Activated naive CD8-positive, alpha-beta T cell (primary cell): ENCODE results near the gene LARP1B.
A peak's percentile ranks its signal among the peaks of the same experiment; 100 is the strongest.
"Not testable (repeated sequence)": the region's sequence is repeated elsewhere in the genome, so short reads cannot be mapped to it uniquely, and the experiment has no call there.

Source experiments
- H3K27ac Mint-ChIP-seq: one replicate; pipeline ENCODE4 v1.8.0; 2021; ENCODE audit warnings: mixed read lengths
- H3K27me3 Mint-ChIP-seq: one replicate; pipeline ENCODE4 v1.8.0; 2021; ENCODE audit warnings: mixed read lengths
- H3K36me3 Mint-ChIP-seq: one replicate; pipeline ENCODE4 v1.8.0; 2021; ENCODE audit warnings: mixed read lengths
- H3K4me1 Mint-ChIP-seq: one replicate; pipeline ENCODE4 v1.8.0; 2021; ENCODE audit warnings: low read depth, mixed read lengths
- H3K4me3 Mint-ChIP-seq: one replicate; pipeline ENCODE4 v1.8.0; 2021; ENCODE audit warnings: mild to moderate bottlenecking, mixed read lengths
- H3K9me3 Mint-ChIP-seq: one replicate; pipeline ENCODE4 v1.8.0; 2021; ENCODE audit warnings: low read depth, mixed read lengths

The LARP1B gene

DNA sequence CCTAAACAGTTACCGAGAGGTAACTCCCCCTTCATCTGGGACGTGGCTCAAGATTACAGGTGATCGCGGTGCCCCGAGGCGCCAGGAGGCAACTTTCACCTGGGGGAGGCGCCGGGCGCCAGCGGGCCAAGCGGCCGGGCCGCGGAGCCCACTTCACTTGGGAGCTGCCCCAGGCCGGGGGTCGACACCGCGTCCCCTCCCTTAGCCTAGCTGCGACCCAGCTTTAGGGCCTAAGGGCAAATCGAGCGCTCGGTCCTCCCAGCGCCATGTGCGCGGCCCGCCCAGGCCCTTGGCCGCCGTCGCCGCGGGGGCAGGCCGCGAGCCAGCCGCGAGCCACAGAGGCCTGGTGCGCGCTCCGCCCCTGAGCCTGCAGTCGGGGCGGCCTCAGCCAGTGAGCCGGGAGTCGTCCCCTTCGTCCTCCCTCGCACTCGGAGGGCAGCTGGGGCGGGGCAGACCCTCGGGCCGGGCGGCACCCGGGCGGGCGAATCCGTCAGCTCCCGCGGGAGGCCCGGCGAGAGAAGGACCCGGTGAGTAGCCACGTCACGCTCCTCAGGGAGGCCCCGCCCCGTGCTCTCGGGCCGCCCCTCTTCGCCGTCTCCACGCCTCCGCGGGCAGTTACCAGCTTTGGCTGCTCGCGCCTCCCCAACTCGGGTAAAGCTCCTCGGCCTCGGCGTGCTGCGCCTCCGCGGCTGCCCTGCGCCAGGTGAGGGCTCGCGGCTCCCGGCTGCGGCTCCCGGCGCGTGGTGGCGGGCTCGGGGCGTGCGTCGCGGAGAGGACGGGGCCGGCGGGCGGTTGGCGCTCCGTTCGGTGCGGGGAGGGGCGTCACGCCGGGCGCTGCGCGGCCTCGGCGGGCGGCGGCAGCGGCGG, at the start of gene LARP1B:
Gene LARP1B, plus strand, starts transcription at position 614 of the 867 bp plus-strand sequence. CDS start 13,640 bp downstream, outside the sequence.
- Mint-ChIP-seq H3K9me3 (no peaks in the 10 kb centered on the region), H3K27me3 (no peaks in the 10 kb centered on the region), H3K36me3 (no peaks in the 10 kb centered on the region), H3K4me3 (peak within 1 kb of the TSS; percentile 88), H3K4me1 (peaks cover 16% of the 10 kb centered on the region), H3K27ac (peak within 1 kb of the TSS; percentile 90)

DNA sequence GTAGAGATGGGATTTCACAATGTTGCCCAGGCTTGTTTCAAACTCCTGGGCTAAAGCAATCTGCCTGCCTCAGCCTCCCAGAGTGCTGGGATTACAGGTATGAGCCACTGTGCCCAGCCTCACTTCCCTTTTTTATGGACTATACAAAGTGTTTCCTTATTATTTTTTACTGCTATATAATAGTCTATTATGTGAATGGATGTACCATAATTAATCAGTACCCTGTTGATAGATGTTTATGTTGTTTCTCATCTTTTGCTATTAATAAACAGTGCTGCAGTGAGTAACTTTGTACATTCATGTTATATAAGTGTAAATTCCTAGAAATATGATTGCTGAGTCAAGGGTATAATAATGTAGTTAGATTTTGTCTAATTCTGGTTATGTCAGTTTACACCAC, 35.8 kb upstream of the LARP1B start:
- no peaks in the 10 kb centered on the region for H3K4me1 Mint-ChIP-seq
- H3K36me3 Mint-ChIP-seq, result peaks cover 10% of the 10 kb centered on the region
- no peak overlapping the region for H3K27ac Mint-ChIP-seq
- no peaks in the 10 kb centered on the region for H3K9me3 Mint-ChIP-seq
- no peak overlapping the region for H3K4me3 Mint-ChIP-seq
- no peaks in the 10 kb centered on the region for H3K27me3 Mint-ChIP-seq

DNA sequence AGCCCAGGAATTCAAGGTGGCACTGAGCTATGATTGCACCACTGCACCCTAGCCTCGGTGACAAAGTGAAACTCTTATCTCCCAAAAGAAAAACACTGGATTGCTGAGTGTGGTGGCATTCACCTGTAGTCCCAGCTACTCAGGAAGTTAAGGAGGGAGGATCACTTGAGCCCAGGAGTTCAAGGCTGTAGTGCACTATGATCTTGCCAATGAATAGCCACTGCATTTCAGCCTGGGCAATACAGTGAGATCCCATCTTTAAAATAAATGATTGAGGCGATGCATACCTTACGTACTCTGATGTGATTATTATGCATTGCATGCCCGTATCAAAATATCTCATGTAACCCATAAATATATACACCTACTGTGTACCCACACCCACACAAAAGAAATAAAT, 31.2 kb upstream of the LARP1B start:
- Mint-ChIP-seq H3K36me3 (peaks cover 5% of the 10 kb centered on the region), H3K27ac (no peak overlapping the region)

DNA sequence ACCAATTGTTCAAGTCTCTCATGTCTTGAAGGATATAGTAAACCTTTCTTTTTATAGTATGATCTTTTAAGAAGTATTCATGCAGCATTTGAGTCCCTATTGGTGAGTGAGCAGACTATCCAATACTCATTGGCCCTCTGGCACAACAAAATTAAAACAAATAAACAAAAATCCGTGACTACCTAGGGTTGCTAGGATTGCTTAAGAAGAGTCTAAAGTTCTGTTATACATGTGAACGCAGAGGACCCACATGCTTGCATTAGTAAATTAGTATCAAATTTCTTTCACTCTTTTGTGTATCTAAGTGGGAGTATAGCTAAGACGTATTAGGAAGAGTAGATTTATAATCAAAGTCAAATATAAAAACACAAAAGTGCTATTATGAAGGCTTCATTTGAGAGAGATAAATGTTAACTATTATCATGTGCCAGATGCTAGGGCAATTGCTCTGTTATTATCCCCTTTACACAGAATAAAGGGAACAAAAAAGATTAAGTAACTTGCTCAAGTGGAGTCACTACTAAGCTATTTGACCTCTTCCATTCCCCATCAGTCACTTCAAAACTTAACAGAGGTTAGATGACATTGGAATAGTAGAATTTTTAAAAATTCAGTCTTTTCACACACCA, 29.2 kb upstream of the LARP1B start:
- H3K36me3 Mint-ChIP-seq, result peaks cover 5% of the 10 kb centered on the region
- no peaks in the 10 kb centered on the region for H3K27me3 Mint-ChIP-seq
- no peak overlapping the region for H3K4me3 Mint-ChIP-seq
- H3K4me1 Mint-ChIP-seq, result no peaks in the 10 kb centered on the region
- no peaks in the 10 kb centered on the region for H3K9me3 Mint-ChIP-seq
- H3K27ac Mint-ChIP-seq, result no peak overlapping the region

More for the DNA sequence above, 31.2 kb upstream of the LARP1B start:
- no peaks in the 10 kb centered on the region for H3K27me3 Mint-ChIP-seq
- no peak overlapping the region for H3K4me3 Mint-ChIP-seq
- H3K9me3 Mint-ChIP-seq, result no peaks in the 10 kb centered on the region
- H3K4me1 Mint-ChIP-seq, result no peaks in the 10 kb centered on the region

DNA sequence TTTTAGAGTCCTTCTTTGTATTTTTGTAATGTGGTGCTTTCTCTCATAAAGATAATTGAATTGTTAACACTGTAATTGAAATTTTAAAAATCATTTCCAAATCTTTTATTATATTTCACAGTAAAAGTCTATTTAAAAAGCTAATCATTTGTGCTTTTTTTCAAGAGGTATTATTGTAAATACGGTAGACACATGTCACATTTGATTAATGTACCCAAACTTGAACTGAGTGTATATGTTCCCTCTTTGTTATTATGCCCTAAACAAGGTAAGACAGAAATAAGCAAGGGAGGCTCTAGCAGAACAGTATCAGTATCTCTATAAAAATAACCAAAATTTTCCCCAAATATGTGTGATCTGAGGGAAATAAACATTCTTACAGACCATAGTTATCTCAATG, 21.5 kb upstream of the LARP1B start:
- H3K9me3 Mint-ChIP-seq, result no peaks in the 10 kb centered on the region
- no peaks in the 10 kb centered on the region for H3K4me1 Mint-ChIP-seq
- H3K27ac Mint-ChIP-seq, result no peak overlapping the region
- no peak overlapping the region for H3K4me3 Mint-ChIP-seq
- no peaks in the 10 kb centered on the region for H3K27me3 Mint-ChIP-seq
- H3K36me3 Mint-ChIP-seq, result no peaks in the 10 kb centered on the region

DNA sequence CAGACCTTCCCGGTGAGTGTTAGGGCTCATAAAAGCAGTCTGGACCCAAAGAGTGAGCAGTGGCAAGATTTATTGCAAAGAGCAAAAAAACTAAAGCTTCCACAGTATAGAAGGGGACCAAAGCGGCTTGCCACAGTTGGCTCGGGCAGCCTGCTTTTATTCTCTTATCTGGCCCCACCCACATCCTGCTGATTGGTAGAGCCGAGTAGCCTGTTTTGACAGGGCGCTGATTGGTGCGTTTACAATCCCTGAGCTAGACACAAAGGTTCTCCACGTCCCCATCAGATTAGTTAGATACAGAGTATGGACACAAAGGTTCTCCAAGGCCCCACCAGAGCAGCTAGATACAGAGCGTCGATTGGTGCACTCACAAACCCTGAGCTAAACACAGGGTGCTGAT, 14.1 kb upstream of the LARP1B start:
- H3K4me1 Mint-ChIP-seq, H3K27ac Mint-ChIP-seq, H3K4me3 Mint-ChIP-seq, H3K9me3 Mint-ChIP-seq, H3K27me3 Mint-ChIP-seq, H3K36me3 Mint-ChIP-seq: not testable (repeated sequence)

DNA sequence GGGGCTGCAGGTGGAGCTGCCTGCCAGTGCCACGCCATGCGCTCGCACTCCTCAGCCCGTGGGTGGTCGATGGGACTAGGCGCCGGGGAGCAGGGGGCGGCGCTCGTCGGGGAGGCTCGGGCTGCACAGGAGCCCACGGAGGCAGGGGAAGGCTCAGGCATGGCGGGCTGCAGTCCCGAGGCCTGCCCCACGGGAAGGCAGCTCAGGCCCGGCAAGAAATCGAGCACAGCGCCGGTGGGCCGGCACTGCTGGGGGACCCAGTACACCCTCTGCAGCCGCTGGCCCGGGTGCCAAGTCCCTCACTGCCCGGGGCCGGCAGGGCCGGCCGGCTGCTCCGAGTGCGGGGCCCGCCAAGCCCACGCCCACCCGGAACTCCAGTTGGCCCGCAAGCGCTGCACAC, 13.6 kb upstream of the LARP1B start:
- not testable (repeated sequence) for H3K27me3 Mint-ChIP-seq, H3K9me3 Mint-ChIP-seq, H3K4me1 Mint-ChIP-seq, H3K27ac Mint-ChIP-seq, H3K36me3 Mint-ChIP-seq, H3K4me3 Mint-ChIP-seq

DNA sequence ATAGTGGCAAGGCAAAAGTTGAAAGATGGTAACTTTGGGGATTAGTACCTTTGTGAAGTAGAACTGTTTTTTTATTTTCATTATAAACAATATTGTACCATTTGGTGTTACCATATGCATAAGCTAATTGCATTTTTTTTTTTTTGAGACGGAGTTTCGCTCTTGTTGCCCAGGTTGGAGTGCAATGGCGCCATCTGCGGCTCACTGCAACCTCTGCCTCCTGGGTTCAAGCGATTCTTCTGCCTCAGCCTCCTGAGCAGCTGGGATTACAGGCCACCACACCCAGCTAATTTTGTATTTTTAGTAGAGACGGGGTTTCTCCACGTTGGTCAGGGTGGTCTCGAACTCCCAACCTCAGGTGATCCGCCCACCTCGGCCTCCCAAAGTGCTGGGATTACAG, 9.9 kb upstream of the LARP1B start:
- not testable (repeated sequence) for H3K36me3 Mint-ChIP-seq, H3K27ac Mint-ChIP-seq, H3K27me3 Mint-ChIP-seq, H3K4me1 Mint-ChIP-seq, H3K4me3 Mint-ChIP-seq, H3K9me3 Mint-ChIP-seq

DNA sequence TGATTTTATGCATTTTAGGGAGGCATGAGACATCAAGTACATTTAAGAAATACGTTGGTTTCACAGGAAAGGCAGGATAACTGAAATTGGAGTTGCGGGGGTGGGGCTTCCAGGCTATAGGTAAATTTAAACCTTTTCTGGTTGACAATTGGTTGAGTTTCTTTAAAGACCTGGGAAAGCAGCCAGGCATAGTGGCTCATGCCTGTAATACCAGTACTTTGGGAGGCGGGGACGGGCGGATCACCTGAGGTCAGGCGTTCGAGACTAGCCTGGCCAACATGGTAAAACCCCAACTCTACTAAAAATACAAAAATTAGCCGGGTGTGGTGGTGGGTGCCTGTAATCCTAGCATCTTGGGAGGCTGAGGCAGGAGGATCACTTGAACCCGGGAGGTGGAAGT, 6.2 kb upstream of the LARP1B start:
- not testable (repeated sequence) for H3K4me1 Mint-ChIP-seq, H3K9me3 Mint-ChIP-seq, H3K4me3 Mint-ChIP-seq, H3K27ac Mint-ChIP-seq, H3K27me3 Mint-ChIP-seq, H3K36me3 Mint-ChIP-seq

DNA sequence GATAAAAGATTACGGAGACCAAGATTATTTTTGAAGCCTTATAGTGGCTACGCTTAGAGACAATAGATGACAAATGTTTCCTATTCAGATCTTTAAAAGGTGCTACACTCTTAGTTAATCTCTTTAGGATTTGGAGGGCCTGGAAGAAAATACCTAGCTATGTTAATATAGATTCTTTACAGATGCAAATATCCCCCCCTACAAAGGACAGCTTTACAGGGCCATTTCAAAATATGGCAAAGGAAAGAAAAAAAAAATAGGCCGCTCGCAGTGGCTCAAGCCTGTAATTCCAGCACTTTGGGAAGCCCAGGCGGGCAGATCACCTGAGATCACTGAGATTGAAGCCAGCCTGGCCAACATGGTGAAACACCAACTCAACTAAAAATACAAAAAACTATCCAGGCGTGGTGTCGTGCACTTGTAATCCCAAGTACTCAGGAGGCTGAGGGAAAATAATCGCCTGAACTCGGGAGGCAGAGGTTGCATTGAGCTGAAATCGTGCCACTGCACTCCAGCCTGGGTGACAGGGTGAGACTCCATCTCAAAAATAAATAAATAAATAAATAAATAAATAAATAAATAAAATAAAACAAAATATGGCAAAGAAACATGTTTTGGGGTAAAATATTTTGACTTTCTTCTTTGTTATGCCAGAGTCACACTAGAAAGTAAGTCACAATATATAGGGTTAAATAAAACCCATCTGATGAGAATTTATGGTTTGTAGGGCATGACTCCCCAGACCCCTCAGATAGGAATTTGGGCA, 5.5 kb upstream of the LARP1B start:
- not testable (repeated sequence) for H3K9me3 Mint-ChIP-seq, H3K27me3 Mint-ChIP-seq, H3K36me3 Mint-ChIP-seq, H3K4me3 Mint-ChIP-seq, H3K27ac Mint-ChIP-seq, H3K4me1 Mint-ChIP-seq

DNA sequence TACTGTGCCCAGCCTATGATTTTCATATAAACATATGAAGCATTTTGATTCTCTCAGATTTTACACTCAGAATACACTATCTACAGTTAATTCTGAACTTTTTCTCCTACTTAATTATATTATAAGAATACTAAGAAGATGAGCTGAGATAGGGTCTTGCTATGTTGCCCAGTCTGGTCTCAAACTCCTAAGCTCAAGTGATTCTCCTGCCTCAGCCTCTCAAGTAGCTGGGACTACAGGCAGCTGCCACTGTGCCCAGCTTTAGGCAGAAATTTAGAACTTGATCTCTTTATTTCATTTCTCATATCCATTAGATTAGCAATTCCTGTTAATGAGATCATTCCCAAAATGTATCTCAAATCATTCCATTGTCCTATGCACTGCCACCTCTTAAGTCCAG, 4.7 kb upstream of the LARP1B start:
- no peaks in the 10 kb centered on the region for H3K9me3 Mint-ChIP-seq
- no peak overlapping the region for H3K4me3 Mint-ChIP-seq
- H3K36me3 Mint-ChIP-seq, result peaks cover 2% of the 10 kb centered on the region
- no peak overlapping the region for H3K27ac Mint-ChIP-seq
- peaks cover 5% of the 10 kb centered on the region for H3K4me1 Mint-ChIP-seq
- peaks cover 4% of the 10 kb centered on the region for H3K27me3 Mint-ChIP-seq

DNA sequence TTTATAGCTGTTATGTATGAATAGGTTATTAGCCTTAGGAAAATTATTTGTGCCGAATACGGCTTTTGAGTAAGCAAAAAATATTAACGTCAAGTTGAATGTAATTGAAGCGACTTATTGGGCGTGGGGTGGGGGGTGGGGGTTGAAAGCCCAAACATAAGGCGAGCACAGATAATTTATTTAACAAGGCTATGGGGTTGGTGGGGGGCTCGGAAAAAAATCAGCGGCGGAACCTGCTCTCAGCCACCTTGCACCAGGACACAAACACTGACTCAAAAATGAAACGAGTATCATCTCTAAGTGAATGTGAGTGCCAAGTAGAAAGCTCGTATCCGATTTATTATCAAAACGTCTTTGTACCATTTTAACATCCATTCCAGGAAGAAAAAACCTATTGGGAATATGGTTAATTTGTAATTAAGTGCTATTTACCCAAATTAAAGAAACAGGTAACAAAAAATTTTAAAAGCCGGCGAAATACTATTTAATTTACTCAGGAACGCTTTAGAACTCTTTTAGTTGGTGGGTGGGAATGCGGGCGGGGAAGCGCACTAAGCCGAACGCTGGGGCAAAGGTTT, 902 bp upstream of the LARP1B start:
- no peaks in the 10 kb centered on the region for H3K27me3 Mint-ChIP-seq

DNA sequence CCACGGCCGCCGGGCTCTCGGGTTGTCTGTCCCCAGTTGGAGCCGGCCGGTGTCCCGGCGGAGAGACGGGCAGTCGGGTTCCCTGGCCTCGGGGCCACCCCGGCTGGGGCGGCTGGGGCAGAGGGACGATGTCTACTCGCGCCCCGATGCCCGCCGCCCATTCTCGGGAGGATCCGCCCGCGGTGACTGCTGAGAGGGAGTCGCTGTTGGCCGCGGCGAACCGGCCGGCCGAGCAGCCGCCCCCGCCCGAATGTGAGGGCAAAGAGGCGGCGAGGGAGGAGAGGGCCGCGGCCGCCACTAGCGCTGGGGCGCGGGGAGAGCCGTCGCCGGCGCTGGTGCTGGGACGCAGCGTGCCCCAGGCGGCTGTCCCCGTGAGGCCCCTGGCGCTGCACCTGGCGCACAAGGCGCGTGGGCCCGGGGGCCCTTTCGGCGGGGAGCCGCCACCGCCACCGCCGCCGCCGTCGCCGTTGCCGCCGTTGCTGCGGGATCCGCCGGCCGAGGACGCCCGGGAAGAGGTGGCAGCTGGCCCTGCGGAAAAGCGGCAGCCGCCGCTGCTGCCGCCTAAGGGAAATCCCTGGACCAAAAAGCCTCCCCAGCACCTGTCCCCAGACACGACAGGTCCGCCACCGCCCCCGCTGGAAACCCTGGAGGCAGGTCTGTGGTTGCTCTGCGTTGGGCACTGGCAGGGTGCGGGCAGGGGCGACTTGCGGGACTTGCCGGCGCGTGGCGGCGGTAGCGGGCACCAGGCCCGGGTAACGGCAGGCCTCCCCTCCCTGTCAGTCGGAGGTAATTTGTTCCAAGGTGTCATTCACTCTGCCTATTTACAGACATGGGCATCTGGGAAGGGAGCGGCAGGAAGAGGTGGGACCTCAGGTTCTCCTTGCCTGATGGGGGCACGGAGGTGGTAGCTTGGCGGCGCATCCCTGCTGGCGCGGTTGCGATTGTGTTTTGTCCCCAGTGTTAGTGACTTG, 739 bp downstream of the LARP1B start:
- no peaks in the 10 kb centered on the region for H3K27me3 Mint-ChIP-seq
- peaks cover 16% of the 10 kb centered on the region for H3K4me1 Mint-ChIP-seq

More for the DNA sequence above, 902 bp upstream of the LARP1B start:
- peak overlapping the region; percentile 90 for H3K27ac Mint-ChIP-seq
- no peaks in the 10 kb centered on the region for H3K9me3 Mint-ChIP-seq
- peaks cover 13% of the 10 kb centered on the region for H3K4me1 Mint-ChIP-seq
- no peaks in the 10 kb centered on the region for H3K36me3 Mint-ChIP-seq
- H3K4me3 Mint-ChIP-seq, result peak overlapping the region; percentile 86

DNA sequence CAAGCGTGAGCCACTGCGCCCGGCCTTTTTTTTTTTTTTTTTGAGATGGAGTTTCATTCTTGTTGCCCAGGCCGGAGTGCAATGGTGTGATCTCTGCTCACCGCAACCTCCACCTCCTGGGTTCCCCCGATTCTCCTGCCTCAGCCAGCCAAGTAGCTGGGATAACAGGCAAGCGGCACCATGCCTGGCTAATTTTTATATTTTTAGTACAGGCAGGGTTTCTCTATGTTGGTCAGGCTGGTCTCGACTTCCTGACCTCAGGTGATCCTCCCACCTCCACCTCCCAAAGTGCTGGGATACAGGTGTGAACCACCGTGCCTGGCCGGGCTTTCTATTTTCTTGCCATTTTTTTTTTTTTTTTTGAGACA, 5.3 kb downstream of the LARP1B start:
- not testable (repeated sequence) for H3K4me3 Mint-ChIP-seq, H3K9me3 Mint-ChIP-seq

More for the DNA sequence above, 739 bp downstream of the LARP1B start:
- H3K27ac Mint-ChIP-seq, result peak overlapping the region; percentile 10
- peak overlapping the region; percentile 88 for H3K4me3 Mint-ChIP-seq
- no peaks in the 10 kb centered on the region for H3K36me3 Mint-ChIP-seq
- no peaks in the 10 kb centered on the region for H3K9me3 Mint-ChIP-seq

More for the DNA sequence above, 5.3 kb downstream of the LARP1B start:
- not testable (repeated sequence) for H3K27me3 Mint-ChIP-seq, H3K36me3 Mint-ChIP-seq, H3K27ac Mint-ChIP-seq
- H3K4me1 Mint-ChIP-seq, result peaks cover 11% of the 10 kb centered on the region
